Pulmonary artery endothelial cell (primary cell): ENCODE results near the gene MPHOSPH9. TPM values are rescaled to one million over a fixed set of nuclear protein-coding genes. Genes with fewer than 3 reads are reported as not detected.
"Not testable (repeated sequence)": the region's sequence is repeated elsewhere in the genome, so short reads cannot be mapped to it uniquely, and the experiment has no call there.

Experiments
- DNase-seq: peaks from one replicate; pipeline ENCODE4 v3.0.0-alpha.2; 2011; ENCODE audit warnings: low read depth, low spot score
- total RNA-seq: library from RNA; depleted of rRNA; stranded (reverse); fragments of >200 nt; gene quantifications from 2 replicates; pipeline ENCODE4 v1.2.3, GENCODE V29; 2014

The MPHOSPH9 gene
- total RNA-seq, 1 donor from 2014 or later = 37.3 TPM

DNA sequence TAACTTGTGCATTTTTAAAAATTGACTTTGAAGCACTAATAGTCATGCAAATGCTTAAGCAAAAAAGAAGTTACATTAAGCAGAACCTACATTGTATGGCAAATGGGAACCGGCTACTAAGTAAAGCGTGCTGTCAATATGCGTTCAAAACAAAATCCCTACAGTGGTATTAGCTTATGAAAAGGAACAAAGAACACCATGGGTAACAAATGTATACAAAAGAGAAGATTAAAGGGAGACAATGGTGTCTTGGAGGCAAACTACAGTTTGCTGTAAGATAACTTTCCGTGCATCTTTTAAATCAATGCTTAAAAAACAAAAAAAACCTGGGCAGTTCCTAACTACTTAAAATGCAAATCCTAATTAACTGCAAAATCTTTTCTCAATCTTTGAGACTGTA is 28.3 kb upstream of the MPHOSPH9 start:
- no peak for DNase-seq

DNA sequence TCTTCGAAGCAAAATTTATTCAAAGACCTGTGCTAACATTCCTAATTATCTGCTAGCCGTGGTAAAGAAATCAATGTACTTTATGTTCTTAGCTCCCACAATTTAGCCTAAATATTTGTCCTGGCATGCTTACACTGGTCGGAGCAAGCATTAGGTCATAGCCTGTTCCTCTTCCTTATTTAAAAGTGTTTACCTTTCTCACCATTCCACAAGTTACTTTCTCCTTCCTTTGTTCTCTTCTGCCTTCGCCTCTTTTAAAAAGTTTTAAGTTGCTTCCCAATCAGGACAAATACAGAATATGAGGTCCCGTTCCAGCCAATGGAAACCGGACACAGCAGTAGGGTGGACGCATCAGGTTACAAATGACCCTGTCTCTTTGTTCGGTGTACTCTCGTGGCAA is 27.1 kb upstream of the MPHOSPH9 start:
- no peak for DNase-seq

DNA sequence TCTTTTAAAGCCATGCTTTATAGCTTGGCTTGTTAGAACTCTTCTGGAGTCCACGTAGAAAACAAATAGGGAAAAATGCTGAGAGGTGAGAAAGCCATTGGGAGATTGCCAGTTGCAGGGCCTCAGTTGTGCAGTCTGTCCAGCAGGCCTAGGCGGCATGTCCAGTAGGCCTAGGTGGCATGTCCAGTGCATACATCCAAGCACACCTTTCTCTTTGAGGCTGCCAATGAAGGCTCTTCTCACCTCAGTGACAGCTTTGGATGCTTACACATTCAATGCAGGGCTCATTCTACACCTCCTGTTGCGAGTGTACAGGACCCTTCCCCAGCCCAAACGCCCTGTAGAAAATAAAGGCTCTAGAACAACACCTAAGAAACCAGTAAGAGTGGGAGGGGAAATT is 25.7 kb upstream of the MPHOSPH9 start:
- no peak for DNase-seq

DNA sequence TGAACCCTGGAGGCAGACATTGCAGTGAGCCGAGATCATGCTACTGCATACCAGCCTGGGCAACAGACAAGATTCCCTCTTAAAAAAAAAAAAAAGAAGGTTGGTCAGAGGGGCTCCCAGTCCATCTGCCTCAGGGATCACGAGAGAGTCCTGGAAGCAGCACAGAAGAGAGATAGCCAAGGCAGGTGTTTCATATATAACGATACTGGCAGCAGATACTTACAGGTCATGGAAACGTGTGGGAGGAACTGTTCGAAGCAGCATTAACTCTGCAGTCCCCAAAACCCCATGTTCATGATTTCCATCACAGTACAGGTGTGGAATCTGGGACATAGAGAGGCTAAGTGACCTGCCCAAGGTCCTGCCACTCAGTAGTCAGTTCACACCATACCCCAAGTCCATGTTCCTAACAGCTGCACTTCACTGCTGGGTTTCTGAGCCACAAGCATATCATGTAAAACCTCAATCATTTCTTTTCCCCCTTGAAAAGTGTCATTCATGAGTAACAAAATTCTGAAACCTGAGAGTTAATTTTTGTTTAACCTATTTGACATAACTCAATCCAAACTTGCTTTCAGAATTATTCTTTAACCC is 22.0 kb upstream of the MPHOSPH9 start:
- no peak for DNase-seq

DNA sequence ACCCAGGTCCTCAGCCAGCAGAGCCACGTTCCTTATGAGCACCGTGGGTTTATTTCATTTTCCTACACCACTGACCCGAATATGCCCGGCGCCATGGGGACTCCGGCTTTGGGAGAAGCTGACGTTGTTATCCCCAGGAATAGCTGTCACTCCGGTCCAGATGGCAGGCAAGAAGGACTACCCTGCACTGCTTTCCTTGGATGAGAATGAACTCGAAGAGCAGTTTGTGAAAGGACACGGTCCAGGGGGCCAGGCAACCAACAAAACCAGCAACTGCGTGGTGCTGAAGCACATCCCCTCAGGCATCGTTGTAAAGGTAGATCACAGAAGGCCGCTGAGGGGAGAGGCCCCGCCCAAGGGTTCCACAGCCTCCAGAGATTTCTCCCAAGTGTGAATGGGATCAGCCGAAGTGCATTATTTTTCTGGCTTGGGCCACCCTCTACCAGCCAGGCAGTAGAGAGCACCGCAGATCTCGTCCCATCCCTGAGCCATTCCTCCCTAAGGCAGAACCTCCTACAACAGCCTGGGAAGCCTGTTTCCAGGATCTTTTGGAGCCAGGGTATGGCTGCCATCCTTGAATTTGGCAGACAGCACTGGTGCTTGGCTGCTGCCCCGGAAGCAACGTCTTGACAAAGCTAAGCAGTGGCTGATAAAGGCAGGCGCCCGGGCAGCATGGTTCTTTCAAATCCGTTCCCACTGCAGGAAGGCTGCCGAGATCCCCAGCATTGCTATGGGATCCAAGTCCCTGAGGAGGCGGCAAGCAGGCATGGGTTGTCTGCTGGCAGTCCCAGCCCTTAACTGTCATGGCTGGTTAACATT is 20.9 kb upstream of the MPHOSPH9 start:
- DNase-seq = no peak

DNA sequence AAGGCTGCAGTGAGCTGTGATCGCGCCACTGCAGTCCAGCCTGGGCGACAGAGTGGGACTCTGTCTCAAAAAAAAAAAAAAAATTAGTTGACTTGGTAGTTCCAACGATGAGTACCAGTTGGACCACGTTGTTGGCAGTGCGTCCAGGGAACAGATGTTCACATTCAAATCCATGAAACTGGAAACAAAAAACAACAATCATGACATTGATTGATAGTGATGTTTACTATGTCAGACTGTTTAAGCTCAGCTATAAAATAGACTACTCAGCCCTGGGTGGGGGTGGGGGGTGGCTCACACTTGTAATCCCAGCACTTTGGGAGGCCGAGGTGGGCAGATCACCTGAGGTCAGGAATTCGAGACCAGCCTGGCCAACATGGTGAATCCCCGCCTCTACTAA is 19.4 kb upstream of the MPHOSPH9 start:
- DNase-seq = not testable (repeated sequence)

DNA sequence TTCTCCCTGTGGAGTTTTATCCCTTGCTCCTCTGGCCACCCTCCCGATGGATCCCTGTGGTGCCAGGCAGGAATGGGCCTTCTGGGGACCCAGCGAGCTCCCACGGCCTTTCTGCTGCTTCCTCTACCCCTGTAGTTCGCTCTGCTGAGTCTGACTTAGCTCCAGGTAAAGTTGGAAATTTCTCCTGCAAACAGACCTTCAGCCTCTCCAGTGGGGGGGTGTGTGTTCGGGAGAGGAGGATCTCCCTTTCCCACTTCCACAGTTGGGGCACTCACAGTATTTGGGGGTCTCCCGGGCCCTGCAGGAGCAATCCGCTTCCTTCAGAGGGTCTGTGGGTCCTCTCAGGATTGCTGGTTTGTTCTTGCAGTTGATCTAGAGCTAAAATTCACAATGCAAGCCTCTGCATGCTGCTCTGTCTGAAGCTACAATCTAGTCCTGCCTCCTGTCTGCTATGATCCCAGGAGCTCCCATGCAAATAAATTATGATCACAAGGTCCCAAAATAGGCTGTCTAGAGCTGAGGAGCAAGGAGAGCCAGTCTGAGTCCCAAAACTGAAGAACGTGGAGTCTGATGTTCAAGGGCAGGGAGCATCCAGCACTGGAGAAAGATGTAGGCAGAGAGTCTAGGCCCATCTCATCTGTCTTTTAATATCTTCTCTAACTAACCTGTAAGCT is 18.6 kb upstream of the MPHOSPH9 start:
- no peak for DNase-seq

DNA sequence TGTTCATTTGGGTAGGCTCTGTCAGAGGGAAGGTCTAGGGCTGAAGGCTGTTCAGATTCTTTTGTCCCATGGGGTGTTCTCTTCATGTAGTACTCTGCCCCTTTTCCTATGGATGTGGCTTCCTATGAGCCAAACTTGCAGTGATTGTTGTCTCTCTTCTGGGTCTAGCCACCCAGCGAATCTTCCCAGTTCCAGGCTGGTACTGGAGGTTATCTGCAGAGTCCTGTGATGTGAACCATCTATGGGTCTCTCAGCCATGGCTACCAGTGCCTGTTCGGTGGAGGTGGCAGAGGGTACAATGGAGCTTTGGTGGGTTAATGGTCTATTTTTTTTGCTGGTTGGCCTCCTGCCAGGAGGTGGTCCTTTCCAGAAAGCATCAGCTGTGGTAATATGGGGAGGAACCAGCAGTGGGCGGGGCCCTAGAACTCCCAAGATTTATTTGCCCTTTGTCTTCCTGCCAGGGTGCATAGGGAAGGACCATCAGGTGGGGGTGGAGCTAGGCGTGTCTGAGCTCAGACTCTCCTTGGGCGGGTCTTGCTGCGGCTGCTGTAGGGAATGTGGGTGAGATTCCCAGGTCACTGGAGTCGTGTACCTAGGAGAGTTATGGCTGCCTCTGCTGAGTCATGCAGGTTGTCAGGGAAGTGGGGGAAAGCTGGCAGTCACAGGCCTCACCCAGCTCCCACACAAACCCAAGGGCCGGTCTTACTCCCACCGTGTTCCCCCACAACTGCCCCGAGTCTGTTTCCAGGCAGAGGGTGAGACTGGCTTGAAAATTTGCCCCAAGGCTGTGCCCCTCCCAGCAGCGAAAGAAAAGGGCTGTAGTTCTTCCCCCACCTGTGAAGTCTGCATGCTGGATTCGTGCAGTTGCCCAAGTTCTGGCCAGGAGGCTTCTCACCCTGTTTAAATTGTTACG is 17.8 kb upstream of the MPHOSPH9 start:
- no peak for DNase-seq

DNA sequence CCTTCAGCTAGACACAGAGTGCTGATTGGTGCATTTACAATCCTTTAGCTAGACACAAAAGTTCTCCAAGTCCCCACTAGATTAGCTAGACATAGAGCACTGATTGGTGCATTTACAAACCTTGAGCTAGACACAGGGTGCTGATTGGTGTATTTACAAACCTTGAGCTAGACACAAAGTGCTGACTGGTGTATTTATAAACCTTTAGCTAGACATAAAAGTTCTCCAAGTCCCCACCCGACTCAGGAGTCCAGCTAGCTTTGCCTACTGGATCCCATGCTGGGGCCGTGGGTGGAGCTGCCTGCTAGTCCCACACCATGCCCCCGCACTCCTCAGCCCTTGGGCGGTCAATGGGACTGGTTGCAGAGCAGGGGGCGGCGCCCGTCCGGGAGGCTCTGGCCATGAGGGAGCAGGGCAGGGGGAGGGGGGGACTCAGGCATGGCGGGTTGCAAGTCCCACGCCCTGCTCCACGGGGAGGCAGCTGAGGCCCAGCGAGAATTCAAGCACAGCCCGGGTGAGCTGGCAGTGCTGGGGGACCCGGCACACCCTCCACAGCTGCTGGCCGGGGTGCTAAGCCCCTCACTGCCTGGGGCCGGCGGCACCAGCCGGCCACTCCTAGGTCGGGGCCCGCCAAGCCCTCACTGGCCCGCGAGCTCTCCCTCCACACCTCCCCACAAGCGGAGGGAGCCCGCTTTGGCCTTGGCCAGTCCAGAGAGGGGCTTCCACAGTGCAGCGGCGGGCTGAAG is 16.2 kb upstream of the MPHOSPH9 start:
- not testable (repeated sequence) for DNase-seq

DNA sequence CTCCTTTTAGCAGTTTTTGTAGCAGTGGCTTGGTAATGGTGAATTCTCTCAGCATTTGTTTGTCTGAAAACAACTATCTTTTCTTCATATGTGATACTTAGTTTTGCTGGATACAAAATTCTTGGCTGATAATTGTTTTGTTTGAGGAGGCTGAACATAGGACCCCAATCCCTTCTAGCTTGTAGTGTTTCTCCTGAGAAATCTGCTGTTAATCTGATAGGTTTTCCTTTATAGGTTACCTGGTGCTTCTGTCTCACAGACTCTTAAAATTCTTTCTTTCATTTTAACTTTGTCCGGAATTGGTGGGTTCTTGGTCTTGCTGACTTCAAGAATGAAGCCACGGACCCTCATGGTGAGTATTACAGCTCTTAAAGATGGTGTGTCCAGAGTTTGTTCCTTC is 15.2 kb upstream of the MPHOSPH9 start:
- DNase-seq = not testable (repeated sequence)

DNA sequence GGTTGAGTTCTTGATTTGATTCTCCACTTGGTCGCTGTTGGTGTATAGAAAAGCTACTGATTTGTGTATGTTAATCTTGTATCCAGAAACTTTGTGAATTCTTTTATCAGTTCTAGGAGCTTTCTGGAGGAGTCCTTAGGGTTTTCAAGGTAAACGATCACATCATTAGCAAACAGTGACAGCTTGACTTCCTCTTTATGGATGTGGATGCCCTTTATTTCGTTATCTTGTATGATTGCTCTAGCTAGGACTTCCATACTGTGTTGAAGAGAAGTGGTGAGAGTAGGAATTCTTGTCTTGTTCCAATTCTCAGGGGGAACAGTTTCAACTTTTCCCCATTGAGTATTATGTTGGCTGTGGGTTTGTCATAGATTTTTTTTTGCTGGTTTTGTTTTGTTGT is 12.7 kb upstream of the MPHOSPH9 start:
- DNase-seq = no peak

DNA sequence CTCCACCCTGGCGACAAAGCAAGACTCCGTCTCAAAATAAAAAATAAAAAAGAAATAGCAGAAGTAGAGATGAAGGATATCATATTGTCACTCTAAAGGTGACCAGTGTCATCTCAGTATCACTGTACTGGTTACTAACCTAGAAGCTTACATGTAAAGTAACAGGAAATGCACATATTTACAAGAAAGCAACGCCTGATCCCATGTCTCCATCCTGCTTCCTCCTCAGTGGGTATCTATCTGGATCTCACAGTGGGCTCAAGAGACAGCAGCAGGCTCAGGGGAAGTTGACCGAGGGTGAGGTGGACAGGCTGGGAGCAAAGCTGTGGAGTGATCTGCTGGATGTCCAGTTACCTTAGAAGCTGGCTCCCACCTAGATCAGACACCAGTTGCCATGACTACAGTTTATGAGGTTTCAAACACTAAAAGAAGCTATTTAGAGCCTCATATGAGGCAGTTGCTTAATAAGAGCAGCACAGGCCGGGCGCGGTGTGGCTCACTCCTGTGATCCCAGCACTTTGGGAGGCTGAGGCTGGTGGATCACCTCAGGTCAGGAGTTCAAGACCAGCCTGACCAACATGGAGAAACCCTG is 10.8 kb upstream of the MPHOSPH9 start:
- no peak for DNase-seq

DNA sequence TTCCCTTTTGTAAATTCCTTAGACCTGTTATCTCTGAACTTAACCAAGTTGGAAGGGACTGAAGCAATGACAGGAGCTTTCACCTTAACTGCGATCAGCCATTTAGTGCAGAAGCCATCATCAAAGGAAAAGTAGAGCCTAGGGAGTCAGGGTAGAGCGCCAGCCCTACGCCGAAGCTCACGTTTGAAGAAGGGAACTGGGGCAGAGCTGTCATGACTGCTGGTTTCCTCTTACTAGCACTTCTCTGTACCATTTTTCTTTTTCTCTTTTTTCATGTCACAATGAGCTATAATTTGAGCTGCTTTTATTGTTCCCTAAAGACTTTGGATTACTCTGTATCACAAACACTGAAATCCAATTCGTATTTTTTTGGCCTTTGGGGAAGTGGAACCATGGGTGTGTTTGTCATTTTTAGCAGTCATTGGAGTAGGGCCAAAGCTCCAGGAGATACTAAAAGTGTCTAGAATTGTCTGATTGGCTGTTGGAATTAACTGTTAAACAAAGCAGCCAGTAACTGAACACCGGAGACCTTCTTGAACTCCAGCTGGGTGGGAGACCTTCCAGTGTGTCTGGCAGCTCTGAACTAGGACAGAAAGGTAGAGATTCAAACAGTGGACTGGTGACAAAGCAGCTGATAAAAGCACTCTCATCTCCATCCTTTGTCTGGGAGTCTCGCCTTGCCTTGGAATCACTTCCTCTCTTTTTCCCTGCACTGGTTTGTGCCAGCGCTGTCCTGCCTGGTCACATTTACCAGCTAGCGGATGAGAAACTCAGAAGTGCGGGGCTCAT is 9.4 kb upstream of the MPHOSPH9 start:
- no peak for DNase-seq

DNA sequence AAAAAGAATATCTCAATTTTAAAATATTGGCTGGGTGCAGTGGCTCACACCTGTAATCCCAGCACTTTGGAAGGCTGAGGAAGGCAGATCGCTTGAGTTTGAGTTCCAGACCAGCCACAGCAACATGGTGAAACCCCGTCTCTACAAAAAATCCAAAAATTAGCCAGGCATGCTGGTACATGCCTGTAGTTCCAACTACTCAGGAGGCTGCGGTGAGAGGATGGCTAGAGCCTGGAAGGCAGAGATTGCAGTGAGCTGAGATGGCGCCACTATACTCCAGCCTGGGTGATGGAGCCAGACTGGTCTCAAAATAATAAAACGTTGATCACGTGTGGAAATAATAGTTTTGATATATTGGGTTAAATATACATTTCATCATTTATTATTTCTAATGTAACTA is 6.0 kb upstream of the MPHOSPH9 start:
- DNase-seq = no peak

DNA sequence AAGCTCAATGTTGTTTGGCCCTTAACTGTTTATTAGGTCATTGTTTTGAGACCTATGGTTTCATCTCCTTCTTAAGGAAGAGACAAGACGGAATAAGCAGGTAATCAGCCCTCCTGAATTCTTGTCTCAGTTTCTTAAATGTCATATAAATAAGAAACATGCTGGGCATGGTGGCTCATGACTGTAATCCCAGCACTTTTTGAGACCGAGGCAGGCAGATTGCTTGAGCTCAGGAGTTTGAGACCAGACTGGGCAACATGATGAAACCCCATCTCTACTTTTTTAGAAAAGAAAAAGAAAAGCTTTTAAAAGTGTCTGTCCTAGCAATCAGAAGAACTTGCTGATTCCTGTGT is 5.4 kb upstream of the MPHOSPH9 start:
- DNase-seq = no peak

DNA sequence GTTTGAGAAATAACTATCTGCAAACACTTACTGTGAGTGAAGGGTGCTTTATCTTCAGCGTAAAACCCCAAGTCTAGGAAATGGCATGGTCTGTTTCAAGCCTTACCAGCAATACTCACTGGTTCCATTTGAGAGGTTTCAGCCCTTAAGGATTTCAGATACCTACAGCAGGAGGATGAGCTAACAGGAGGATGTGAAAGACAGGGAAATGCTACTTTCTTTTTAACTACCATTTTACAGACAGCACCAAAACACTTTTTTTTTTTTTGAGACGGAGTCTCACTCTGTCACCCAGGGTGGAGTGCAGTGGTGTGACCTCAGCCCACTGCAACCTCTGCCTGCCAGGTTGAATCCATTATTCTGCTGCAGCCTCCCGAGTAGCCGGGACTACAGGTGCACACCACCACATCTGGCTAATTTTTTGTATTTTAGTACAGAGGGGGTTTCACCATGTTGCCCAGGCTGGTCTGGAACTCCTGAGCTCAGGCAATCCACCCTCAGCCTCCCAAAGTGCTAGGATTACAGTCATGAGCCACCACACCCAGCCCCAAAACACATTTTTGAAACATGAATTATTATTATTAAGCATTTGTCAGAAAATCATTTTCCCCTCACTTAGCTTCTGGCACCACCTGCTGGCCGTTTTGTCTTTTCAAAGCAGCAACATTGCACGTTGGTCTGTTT is 4.8 kb upstream of the MPHOSPH9 start:
- peak; percentile 15 for DNase-seq

DNA sequence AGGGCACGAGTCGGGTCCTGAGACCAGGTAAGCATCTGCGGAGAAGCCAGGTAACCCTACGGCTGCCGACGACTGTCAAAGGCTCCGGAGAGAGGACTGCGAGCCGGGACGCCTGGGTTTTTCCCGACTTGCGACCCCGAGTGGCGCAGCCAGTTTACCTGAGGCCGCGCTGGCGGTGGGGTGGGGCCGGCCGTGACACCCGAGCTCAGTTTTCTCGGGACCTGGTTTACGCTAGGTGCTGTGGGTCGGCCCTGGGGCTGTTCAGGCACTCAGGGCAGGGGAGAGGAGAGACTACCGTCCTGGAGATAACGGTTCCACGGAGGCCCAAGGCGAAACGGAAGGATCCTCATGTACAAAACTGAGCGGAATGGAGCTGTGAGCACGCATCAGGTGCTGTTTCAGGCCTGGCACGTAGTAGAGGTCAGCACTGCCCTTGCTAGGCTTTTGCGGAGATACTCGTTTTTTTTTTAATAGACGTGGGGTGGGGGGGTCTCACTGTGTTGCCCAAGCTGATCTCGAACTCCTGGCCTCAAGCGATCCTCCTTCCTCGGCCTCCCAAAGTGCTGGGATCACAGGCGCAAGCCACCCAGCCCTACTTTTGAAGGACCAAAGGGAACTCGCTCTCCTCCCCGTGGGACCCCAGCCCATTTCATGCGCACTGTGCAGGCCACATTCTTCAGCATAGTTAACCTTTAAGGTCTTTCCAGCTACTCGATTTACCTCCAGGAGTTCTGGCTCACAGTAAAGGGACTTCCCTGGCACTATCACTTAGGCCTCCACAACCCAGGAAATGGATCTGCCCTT is 766 bp upstream of the MPHOSPH9 start:
- DNase-seq = no peak

DNA sequence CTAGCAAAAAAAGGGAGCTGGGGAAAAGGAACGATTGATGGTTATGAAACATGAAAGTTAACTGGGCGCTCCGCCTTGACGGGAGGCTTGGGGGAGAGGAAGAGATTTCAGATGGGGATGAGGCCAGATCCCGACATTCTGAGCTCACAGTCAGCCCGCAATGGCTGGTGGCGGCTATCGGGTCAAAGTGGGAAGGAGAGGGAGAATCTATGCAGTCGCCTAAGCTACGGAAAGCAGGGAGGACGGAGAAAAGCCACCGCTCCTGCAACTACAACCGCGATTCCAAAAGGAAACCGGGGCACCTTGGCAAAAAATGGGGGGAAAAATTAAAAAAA is 502 bp downstream of the MPHOSPH9 start:
- no peak for DNase-seq
